RKO (cell line): Measurements from ENCODE around the gene TBC1D2.

Experiments used
- DNase-seq: peaks from one replicate; pipeline ENCODE4 v3.0.0-alpha.2; 2016; ENCODE audit warnings: low spot score

TBC1D2 gene

GRCh38 chr9:98164912-98165311, 90.5 kb downstream of the TBC1D2 start:
- no peak for DNase-seq

GRCh38 chr9:98162613-98163012, 92.8 kb downstream of the TBC1D2 start:
- no peak for DNase-seq

GRCh38 chr9:98161851-98162250, 93.6 kb downstream of the TBC1D2 start:
- DNase-seq = no peak

GRCh38 chr9:98159790-98160189, 95.7 kb downstream of the TBC1D2 start:
- DNase-seq = no peak

- no peak for DNase-seq
Observed at GRCh38 chr9:98159301-98159700, 96.1 kb downstream of the TBC1D2 start.

GRCh38 chr9:98158071-98158831, 97.2 kb downstream of the TBC1D2 start:
- peak; percentile 16 for DNase-seq

DNA sequence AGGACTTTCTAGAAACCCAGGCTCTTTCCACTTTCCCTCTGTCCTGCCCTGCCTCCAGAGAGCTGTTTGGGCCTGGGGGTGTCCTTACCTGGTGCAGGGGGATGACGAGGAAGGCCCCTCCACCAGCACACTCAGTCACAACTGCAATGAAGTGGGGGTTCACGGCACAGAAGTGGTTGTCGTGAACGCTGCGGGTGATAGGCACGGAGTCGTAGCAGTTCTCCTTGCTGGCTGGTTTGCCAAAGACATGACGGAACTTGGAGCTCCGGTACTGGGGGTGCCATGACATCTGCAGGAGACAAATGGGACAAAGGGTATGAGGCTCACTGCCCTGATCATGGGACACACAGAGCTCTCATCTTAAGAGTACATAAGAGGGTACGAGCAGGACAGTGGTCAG, 98.1 kb downstream of the TBC1D2 start:
- DNase-seq = no peak

GRCh38 chr9:98154678-98155077, 100.8 kb downstream of the TBC1D2 start:
- DNase-seq = no peak

GRCh38 chr9:98152526-98152925, 102.9 kb downstream of the TBC1D2 start:
- no peak for DNase-seq

DNA sequence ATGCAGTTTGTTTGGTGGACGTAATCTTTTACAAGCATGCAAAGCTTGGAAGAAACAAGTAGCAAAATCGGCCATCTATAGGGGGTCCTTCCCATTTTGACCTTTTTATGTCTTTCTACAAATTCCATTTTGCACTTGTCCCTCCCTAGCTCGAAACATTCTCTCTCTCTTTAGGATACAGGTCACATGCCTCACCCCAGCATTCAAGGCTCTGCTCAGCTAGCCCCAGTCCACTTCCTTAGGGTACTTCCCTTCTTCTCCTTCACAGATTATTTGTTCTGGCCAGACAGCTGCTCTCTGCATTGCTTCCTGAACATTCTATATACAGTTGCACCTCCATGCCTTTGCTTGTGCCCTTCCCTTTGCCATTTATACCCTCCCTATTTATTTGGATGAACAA, 104.7 kb downstream of the TBC1D2 start:
- no peak for DNase-seq

- no peak for DNase-seq
Observed at GRCh38 chr9:98150164-98150563, 105.3 kb downstream of the TBC1D2 start.

GRCh38 chr9:98149422-98149821, 106.0 kb downstream of the TBC1D2 start:
- DNase-seq = no peak
